HT1080 (cell line): ENCODE measurements around the gene PID1. TPM values are rescaled to one million over a fixed set of nuclear protein-coding genes. Genes with fewer than 3 reads are reported as not detected.
"Not testable (repeated sequence)": the region's sequence is repeated elsewhere in the genome, so short reads cannot be mapped to it uniquely, and the experiment has no call there.

Source experiments
- DNase-seq: peaks from one replicate; pipeline ENCODE4 v3.0.0-alpha.2; 2015; ENCODE audit warnings: low read depth
- total RNA-seq: library from RNA; depleted of rRNA; stranded (reverse); fragments of >200 nt; shearing (Covaris generic); gene quantifications from 2 replicates; pipeline ENCODE4 v1.2.3, GENCODE V29; 2014

PID1 gene
- total RNA-seq, 1 experiment from 2014 or later, result 4.6 TPM

DNA sequence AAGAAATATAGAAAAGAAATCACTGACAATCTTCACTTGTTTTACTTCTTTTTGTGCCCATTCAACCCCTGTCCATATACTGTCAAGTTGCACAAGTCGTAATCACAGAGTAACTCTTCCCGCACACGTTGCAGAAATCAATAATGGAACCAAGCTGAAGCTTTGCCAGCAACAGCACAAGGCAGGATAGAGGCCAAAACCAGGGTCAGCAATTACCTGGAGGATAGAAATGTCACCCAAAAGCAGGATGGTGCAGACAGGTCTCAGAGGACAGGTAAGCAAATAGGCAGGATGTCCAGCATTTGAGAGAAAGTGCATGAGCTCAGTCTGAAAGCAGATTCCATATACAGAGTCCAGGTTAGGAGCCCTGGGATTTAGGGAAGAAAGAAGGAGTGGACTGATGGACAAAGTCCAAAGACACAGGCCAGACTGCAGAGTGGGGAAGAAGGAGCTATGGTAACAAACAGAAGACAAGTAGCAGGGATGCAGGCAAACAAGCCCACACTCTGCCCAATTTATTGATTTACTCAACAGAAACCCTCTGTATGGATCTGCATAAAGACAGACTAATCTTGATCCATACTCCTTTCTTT, 52.7 kb downstream of the PID1 start:
- DNase-seq, result no peak

DNA sequence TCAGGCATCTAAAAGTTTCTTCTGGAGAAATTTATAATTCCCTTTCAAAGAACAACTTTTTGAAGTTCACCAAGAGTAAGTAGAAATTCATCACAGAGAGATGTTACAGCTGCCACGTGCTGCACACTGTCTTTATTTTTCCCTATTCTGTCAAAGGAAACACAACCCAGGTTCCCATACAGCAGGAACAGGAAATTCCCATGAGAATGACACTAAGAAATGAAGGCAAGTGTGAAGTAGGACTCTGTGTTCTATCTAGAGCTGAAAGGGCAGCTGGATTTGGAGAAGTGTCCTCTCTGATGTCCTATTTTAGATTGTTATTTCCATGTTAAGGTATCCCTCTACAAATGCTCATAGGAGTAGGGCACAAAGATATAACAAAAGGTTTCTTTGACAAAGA, 58.8 kb downstream of the PID1 start:
- no peak for DNase-seq

DNA sequence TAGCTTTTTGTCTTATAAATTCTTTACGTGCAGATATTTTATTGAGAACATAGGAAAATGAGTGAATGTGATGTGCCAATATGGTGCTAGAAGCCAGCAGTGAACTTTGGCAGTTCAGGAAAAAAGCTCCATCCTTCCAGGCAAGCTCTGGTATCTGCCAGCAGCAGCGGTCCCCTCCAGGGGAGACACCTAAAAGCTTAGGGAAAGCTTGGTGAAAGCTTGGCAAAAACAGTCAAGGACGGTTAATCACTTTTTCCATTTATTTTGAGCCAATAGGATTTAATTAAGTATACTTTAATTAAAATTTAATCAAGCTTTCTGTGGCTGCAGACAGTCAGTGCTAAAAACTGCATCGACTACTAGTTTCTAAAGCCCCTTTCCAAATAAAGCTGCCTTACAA, 60.4 kb downstream of the PID1 start:
- DNase-seq, result no peak

DNA sequence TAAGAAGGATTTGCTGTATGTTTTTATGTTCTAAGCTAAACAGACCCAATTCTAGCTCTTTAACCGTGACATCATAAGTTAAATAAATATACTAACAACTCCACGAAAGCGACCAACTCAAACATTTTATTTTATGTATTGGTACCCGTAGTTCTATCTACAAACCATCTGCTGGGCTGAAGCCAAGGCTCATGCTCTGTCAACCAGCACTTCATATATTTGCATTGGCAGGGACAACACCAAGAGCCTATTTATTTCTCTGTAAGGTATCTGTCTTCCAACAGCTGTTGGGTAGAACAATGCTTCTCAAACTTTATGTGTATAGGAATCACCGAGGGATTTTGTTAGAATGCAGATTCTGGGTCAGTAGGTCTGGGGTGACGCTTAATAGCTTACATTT, 64.5 kb downstream of the PID1 start:
- DNase-seq, result no peak

DNA sequence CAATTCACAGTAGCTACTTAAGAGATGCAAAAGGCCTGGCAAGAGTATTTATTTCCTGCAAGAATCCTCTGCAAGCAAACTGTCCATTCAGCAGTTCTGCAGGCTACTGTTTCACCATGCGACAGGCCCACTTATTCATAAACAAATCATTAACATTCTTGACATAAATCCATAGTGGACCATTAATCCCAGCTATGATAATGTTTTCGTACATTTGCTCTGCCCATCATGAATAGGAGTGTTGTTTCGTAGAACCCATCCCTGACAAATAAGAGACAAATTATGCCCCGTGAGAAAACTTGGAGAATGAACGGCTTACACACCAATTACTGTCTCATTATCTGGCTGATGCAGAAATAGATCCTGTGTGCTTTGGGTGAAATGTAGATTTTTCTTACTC, 65.4 kb downstream of the PID1 start:
- no peak for DNase-seq

DNA sequence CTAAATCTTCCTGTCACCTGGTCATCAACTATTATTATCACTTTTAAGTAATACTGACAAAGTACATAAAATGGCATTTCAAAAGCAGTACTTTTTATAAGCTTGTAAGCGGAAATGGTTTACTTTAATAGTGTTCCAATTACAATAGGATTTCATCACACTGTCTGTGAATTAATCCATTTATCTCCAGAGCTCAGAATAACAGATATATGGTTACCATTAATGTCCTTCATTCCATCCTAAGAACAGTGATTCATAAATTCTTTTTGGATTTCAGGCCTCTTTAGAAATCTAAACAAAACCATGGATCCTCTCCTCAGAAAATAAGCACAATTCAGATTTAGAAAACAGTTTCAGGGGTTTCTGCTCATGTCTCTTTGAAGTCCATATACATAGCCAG, 68.4 kb downstream of the PID1 start:
- no peak for DNase-seq

DNA sequence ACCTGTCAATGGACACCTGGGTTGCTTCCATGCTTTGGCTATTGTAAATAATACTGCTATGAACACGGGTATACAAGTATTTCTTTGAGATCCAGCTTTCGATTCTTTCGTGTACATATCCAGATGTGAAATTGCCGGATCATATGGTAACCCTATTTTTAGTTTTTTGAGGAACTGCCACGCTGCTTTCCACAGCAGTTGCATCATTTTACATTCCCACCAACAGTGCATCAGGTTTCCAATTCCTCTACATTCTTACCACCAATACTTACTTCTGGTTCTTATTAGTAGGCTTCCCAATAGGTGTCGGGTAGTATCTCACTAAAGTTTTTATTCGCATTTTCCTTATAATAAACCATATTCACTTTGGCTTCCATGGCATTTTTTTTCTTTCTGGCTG, 69.6 kb downstream of the PID1 start:
- no peak for DNase-seq

DNA sequence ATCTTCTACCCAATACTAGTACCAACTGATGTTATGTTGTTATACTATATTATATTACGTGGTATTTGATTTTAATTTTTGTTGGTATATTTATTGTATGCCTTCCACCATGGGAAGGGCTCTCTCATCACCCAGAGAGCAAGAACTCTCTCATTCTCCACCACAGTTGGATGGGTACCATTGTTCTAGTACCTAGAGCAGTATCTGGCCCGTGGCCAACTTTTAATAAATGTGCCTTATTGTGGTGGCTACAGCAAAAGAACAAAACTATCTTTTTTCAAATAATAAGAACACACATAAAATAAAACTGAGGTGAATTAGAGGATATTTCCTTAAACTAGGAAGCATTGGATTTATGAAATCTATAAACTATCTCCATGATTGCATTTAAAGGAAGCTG, 71.8 kb downstream of the PID1 start:
- DNase-seq, result no peak

DNA sequence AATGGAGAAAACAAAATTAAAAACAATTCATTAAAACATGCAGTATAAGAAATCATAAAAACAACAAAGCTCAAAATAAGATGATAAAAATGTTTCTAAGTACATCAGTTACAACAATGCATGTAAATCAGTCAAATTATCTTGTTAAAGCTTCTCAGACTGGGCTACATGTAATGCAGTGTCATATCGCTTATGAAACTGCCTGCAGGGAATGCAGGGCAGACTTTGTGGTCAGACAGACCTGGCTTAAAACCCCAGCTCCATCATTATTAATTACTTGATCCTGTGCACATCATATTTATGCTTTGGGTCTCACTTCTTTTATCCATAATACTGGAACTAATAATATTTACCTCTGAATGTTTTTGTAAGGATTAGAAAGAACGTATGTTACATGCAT, 74.6 kb downstream of the PID1 start:
- DNase-seq, result no peak

DNA sequence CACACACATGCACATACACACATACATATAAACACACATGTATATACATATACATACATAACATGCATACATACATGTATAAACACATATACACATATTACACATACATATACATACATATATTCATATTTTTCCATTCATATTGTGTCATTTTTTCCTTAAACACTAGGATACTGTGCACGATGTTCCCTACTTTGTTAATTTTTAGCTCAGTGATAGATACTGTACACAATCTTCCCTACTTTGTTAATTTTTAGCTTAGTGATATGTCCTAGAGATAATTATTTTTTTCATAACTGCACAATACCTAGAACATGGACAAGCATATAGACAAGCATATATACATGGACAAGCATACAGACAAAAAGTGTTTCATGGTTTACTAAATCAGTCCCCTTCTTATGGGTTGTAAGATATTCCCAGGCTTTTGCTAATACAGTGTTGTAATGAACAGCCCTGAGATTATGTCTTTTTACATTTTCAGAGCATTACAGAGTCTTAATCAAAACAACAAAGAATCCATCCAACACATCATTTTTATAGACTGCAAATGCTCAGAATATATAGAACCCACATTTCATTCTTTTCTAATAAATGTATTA, 75.6 kb downstream of the PID1 start:
- no peak for DNase-seq

DNA sequence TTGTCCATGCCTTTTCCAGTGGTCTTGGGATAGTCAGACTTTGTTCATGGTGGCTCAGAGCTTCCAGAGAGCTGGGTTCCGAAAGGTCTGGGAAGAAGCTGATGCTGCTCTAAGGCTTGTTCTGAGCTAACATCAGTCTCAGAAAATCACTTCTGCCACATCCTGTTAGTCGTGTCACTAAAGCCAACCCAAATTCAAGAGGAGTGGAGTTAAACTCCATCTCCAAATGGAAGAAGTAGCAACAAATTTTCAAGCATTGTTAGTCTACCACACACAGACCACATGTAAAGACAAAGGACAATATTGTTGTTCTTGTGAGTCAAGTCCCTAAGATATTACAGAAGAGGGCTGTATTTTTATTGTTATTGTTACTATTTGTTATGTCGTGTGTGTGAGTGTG, 77.8 kb downstream of the PID1 start:
- DNase-seq, result peak; percentile 59

DNA sequence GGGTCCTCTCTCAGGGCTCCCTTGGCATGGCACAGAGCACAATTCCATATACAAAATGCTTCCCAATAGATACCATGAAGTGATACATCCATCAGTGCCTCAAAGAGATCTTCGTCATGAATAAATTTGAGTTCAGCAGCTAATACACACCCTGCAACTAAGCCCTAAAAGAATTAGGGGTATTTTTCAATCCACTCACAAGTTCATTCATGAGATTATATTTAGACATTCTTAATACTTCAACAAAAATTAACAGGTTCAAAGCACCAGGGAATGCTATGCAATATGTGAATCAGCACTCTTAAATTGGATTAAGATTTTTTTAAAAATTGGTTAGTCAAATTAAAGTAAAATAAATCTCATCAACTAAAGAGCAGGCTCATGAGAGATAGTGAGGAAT, 79.7 kb downstream of the PID1 start:
- DNase-seq, result no peak

DNA sequence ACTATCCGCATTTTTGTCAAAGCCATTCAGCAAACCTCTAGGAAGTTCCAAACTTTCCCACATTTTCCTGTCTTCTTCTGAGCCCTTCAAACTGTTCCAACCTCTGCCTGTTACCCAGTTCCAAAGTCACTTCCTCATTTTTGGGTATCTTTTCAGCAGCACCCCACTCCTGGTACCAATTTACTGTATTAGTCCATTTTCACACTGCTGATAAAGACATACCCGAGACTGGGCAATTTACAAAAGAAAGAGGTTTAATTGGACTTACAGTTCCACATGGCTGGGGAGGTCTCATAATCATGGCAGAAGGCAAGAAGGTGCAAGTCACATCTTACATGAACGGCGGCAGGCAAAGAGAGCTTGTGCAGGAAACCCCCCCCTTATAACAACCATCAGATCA, 84.0 kb downstream of the PID1 start:
- not testable (repeated sequence) for DNase-seq

DNA sequence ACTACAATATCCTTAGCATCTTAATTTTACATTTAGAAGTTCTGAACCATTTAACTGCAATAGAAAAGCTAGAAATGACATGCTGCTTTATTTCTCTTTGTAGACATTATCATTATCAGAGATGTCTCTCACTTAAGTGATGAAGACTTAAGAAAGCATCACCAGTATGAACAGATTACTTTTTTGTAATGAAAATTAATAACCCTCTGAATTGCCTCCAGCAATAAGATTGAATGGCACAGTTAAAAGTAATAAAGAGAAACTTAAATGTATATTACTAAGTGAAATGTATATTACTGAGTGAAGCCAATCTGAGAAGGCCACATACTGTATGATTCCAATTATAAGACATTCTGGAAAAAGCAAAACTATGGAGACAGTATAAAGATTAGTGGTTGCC, 89.4 kb downstream of the PID1 start:
- no peak for DNase-seq

DNA sequence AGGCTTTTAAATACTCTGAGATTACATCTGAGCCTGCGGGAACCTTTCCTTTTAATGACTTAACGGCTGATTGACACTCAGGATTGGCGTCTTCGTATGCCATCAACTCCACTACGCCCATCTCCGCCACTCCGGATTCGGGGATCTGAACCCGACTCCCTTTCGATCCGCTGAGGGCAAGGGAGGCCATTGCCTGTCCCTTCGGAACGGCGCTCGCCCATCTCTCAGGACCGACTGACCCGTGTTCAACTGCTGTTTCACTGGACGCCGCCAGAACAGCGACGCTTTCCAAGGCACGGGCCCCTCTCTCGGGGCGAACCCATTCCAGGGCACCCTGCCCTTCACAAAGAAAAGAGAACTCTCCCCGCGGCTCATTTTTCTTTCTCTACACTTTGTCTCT, 90.4 kb downstream of the PID1 start:
- DNase-seq, result no peak

DNA sequence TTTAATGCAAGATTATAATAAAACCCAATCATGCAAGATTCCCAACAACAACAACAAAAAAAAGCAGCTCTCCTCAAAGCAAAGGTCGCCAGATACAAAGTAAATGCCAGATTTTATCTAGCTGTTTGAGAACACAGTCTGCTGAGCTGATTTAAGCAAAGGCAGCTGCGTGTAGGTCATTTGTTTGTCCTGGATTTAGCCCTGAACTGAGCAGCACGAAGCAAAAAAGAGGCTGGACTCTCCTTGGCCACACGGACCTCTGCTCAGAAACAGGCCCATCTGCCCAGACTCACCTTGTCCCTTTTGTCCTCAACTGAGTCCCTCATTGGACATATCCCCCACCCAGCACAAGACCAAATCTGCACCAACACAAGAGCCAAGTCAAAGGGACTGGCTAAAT, 91.5 kb downstream of the PID1 start:
- DNase-seq, result no peak

DNA sequence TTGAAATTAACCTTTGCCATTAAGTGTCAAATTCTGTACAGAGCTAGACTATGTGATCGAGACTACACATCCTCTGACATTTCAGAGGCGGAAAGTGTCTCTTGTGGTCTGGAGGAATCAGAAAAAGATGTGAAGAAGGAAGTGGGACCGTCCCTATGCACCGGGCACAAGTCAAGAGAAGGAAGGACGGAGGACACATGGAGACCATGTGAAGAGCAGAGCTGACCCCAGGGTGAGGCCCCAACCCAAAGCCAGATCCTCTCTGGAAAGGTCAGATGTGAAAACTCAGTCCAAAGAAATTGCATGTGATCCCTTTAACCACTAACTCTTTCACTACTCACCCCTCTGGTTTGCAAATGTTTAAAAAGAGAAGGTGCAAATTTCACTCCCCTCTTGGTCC, 92.4 kb downstream of the PID1 start:
- DNase-seq, result no peak

DNA sequence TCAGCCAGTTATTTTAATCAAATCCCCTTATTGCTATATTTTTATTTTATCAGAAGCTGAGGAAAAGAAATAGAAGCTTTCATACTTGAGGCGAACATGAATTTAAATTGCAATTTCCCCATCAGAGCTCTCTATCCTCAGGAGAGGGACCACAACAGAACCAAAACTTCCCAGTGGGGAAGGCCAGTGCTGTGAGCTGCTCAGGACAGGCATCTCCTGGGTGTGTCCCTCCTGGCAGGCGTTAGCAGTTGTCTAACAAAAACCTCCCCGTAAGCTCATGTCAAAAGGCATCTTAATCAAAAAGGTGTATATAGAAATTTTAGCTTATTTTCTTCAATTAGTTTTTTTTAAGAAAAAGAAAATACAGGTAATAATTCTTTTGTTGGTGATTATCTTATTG, 93.0 kb downstream of the PID1 start:
- DNase-seq, result no peak

DNA sequence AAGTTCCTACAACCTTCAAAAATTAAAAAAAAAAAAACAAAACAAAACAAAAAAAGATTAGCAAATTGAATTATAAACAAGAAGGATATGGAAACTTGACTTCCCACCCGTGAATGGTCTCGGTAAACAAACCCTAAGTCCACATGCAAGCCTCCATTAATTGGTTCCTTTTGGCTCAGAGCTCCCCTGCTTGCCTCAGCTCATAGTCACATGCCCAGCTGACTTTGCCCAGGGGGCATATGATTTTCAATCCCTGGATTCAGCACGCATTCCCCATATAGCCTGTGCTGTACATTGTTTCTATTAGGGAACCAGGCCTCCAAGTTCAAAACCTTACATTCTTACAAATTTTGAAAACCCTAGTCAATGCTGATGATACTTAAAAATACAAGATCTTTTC, 95.0 kb downstream of the PID1 start:
- DNase-seq, result no peak

DNA sequence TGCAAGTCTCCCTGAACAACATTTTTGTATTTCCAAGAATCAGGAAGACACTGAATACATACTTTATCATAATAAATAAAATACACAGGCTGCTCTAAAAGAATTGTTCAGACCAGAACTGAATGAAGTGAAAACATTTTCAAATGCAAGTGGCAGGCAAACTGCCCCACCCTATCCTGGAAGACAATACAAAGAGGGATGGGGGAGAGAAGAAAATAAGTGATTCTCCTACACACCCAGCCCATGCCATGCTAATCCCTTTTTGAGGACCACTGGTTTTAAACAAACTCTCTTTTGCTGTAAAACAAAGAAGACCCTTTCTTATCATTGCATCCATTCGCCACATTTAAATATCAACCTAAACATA, 95.6 kb downstream of the PID1 start:
- DNase-seq, result no peak

DNA sequence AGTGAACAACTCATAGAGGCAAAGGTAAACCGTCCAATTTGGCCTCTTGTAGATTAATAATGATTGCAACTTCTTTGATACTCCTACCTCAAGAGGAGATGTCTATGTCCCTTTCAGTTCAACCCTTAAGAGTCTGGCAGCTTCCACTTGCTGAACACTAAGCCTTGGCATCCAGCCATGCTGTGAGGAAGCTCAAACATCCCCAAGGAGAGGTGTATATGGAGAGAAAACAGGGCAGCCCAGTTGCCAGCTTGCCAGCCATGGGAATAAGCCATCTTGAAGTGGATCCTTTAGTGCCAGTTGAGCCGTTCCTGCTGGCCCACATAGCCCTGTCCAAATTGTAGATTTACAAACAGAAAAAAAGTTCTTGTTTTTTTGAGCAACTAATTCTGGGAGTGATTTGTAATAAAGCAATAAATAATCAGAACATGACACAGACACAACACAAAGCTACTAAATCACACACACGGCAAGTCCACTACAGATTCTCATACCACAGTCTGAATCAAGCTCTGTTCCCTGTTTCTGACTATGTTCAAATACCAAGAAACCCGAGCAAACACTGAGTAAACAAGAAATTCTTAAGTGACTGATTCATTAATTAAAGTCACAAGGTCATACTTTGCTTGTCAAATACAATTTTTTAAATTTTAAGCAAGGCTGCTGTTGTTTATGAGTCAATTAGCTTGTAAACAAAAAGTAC, 96.1 kb downstream of the PID1 start:
- peak; percentile 7 for DNase-seq

DNA sequence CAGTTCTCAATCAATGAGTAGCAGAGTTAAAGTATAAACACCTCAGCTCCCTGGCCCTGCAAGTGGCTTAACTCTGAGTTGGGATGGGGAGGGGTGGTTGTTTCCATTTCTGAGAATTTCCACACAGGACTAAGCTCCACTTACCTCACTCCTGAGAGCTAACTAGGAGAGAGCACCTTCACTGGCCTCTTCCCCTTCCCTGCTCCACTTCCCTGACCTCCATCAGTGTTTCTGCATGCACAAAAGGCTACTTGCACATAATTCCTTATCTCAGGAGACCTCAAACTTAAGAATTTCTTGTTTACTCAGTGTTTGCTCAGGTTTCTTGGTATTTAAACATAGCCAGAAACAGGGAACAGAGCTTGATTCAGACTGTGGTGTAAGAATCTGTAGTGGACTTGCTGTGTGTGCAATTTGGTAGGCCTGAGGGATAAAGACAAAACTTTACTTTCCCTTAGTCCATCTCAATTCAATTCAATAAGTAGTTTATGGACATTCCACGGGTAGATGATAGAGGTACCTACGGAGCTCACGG, 97.2 kb downstream of the PID1 start:
- no peak for DNase-seq

DNA sequence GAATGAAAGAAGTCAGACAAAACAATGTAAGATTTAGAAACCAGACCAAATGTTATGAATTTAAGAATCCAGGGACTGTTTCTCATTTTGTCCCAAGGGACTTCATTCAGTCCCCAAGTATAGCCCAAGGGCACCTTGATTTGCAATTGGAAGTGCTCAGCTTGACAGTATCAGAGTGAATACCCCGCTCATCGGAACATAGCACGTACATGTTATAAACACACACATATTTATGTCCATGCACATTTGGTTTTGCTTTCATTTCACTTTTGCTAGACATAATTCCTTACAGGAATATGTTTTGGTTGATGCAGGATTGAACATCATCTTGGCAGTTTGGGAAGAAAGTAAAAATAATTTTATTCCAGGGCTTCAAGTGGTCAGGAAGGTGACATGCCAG, 100.2 kb downstream of the PID1 start:
- no peak for DNase-seq
